CD4-positive, alpha-beta T cell (primary cell): Measurements from ENCODE around the gene SPACA4. TPM values are rescaled to one million over a fixed set of nuclear protein-coding genes. Genes with fewer than 3 reads are reported as not detected.

Source experiments
- ATAC-seq: fragments of 200-7000 bp; cut with Tn5 transposase; one replicate; pipeline ENCODE4 v1.10.0; 2022; ENCODE audit warnings: mild to moderate bottlenecking; ENCODE audit not compliant: poor library complexity
- CTCF ChIA-PET: fragments of 350-600 bp; sonication (Branson Sonifier 250); formaldehyde crosslinking; loops from one replicate; lab custom pipeline; 2021; ENCODE audit warnings: antibody characterized with exemption, inconsistent platforms; lab: Charles Lee
- POLR2A ChIA-PET: fragments of 350-600 bp; sonication (Branson Sonifier 250); formaldehyde crosslinking; loops from one replicate; lab custom pipeline; 2021; ENCODE audit warnings: antibody characterized with exemption, inconsistent platforms; lab: Charles Lee
- DNase-seq, 14 experiments: peaks; one replicate each; pipeline ENCODE4 v3.0.0-alpha.2; 2013 to 2020; ENCODE audit warnings: mixed read lengths in 2 of 14
- H3K27ac ChIP-seq, 2 donors: one replicate each; pipeline versions ENCODE4 v1.5.1 to v1.7.0; 2013; ENCODE audit warnings: low read length in 2 of 2, low read depth in 1 of 2, mild to moderate bottlenecking in 1 of 2
- H3K27me3 ChIP-seq, 2 experiments: 1 replicate in 1 of 2; 2 replicates in 1 of 2; pipeline versions ENCODE4 v1.6.1 to v1.7.0; 2013; ENCODE audit warnings: low read length in 2 of 2, control low read depth in 1 of 2, mild to moderate bottlenecking in 1 of 2, moderate library complexity in 1 of 2; ENCODE audit not compliant: insufficient read depth in 2 of 2, control insufficient read depth in 1 of 2
- H3K36me3 ChIP-seq: one replicate; pipeline ENCODE4 v1.6.1; 2013; ENCODE audit warnings: low read length, control low read depth; ENCODE audit not compliant: insufficient read depth
- H3K4me1 ChIP-seq: one replicate; pipeline ENCODE4 v1.6.1; 2013; ENCODE audit warnings: low read length, control low read depth; ENCODE audit not compliant: insufficient read depth
- H3K4me3 ChIP-seq: one replicate; pipeline ENCODE4 v1.5.1; 2013; ENCODE audit warnings: mild to moderate bottlenecking, low read length, moderate library complexity
- H3K9me3 ChIP-seq, 2 experiments: 1 replicate in 1 of 2; 2 replicates in 1 of 2; pipeline versions ENCODE4 v1.6.1 to v1.7.0; 2013; ENCODE audit warnings: low read length in 2 of 2, mild to moderate bottlenecking in 2 of 2, control low read depth in 1 of 2, moderate library complexity in 1 of 2; ENCODE audit not compliant: control insufficient read depth in 1 of 2, insufficient read depth in 1 of 2
- H3K27ac Mint-ChIP-seq: one replicate; pipeline ENCODE4 v1.8.0; 2020; ENCODE audit warnings: mixed read lengths
- H3K27me3 Mint-ChIP-seq: one replicate; pipeline ENCODE4 v1.8.0; 2021; ENCODE audit warnings: mixed read lengths
- H3K36me3 Mint-ChIP-seq: one replicate; pipeline ENCODE4 v1.8.0; 2021; ENCODE audit warnings: low read depth, mixed read lengths
- H3K4me1 Mint-ChIP-seq: one replicate; pipeline ENCODE4 v1.8.0; 2021; ENCODE audit warnings: low read depth, mixed read lengths
- H3K4me3 Mint-ChIP-seq: one replicate; pipeline ENCODE4 v1.8.0; 2020; ENCODE audit warnings: mild to moderate bottlenecking, mixed read lengths
- H3K9me3 Mint-ChIP-seq: one replicate; pipeline ENCODE4 v1.8.0; 2020; ENCODE audit warnings: mixed read lengths
- CTCF ChIP-seq: fragments of 200-600 bp; IDR thresholded peaks from one replicate; pipeline ENCODE4 v1.8.0; 2022; ENCODE audit warnings: antibody characterized with exemption, mild to moderate bottlenecking
- intact Hi-C, 2 experiments: fragments of 100-400 bp; cut with DNase I in 1 of 2; cut with micrococcal nuclease in 1 of 2; formaldehyde crosslinking; loops; one replicate each; pipeline versions ENCODE4 v1.15.1 to v1.9.0; 2023 to 2025; cut with DNase I, micrococcal nuclease
- total RNA-seq, 174 experiments: library from RNA in 2 of 174; stranded (reverse) in 2 of 174; gene quantifications; one replicate each; pipeline ENCODE4 v1.2.3 and lab custom pipeline; 2021 to 2026

SPACA4 gene
- total RNA-seq, 2 experiments from 2014 or later, result not detected

- Histone ChIP-seq H3K4me1 (peaks cover 22% of the 10 kb centered on the region), H3K9me3 (no peaks in the 10 kb centered on the region), H3K4me3 (no peak overlapping the region), H3K27me3 (no peaks in the 10 kb centered on the region), H3K36me3 (no peaks in the 10 kb centered on the region), H3K27ac (no peak overlapping the region)
- DNase-seq (peak in 1 of 14 experiments; percentile 7), ATAC-seq (no peak)
- Mint-ChIP-seq H3K4me1 (peaks cover 5% of the 10 kb centered on the region), H3K36me3 (no peaks in the 10 kb centered on the region), H3K27ac (no peak overlapping the region), H3K27me3 (no peaks in the 10 kb centered on the region), H3K4me3 (no peak overlapping the region), H3K9me3 (no peaks in the 10 kb centered on the region)
- no peak for TF ChIP-seq CTCF
- ChIA-PET POLR2A (no interaction called here), CTCF (interaction anchor here (1.1 kb wide), 1 partner anchor 19 kb away, joined by 3 read pairs; the partner anchor contains the start of gene SPHK2)
- intact Hi-C loops, result no loop called here
These were observed 5.7 kb upstream of the SPACA4 start for GRCh38 chr19:48600679-48601417.

GRCh38 chr19:48603001-48603400, 3.5 kb upstream of the SPACA4 start:
- no peak overlapping the region for H3K4me3 ChIP-seq
- H3K4me1 Mint-ChIP-seq, result no peaks in the 10 kb centered on the region
- no peaks in the 10 kb centered on the region for H3K36me3 ChIP-seq
- no peaks in the 10 kb centered on the region for H3K36me3 Mint-ChIP-seq
- H3K9me3 ChIP-seq, result no peaks in the 10 kb centered on the region
- no peak overlapping the region for H3K27ac Mint-ChIP-seq
- no peaks in the 10 kb centered on the region for H3K27me3 Mint-ChIP-seq
- no peak for DNase-seq
- intact Hi-C loops, result no loop called here
- TF ChIP-seq CTCF, result no peak
- ChIA-PET POLR2A (interaction anchor here (1.3 kb wide), 1 partner anchor 16 kb away, joined by 4 read pairs; the partner anchor contains the start of gene RPL18), CTCF (no interaction called here)
- ATAC-seq, result no peak
- no peak overlapping the region for H3K27ac ChIP-seq
- no peak overlapping the region for H3K4me3 Mint-ChIP-seq
- H3K27me3 ChIP-seq, result no peaks in the 10 kb centered on the region
- peaks cover 2% of the 10 kb centered on the region for H3K4me1 ChIP-seq
- H3K9me3 Mint-ChIP-seq, result no peaks in the 10 kb centered on the region

GRCh38 chr19:48603449-48603848, 3.1 kb upstream of the SPACA4 start:
- no peak overlapping the region for H3K27ac Mint-ChIP-seq
- no peak for ATAC-seq
- H3K9me3 ChIP-seq, result no peaks in the 10 kb centered on the region
- H3K36me3 ChIP-seq, result no peaks in the 10 kb centered on the region
- H3K27me3 Mint-ChIP-seq, result no peaks in the 10 kb centered on the region
- intact Hi-C loops, result no loop called here
- H3K4me3 ChIP-seq, result no peak overlapping the region
- no peaks in the 10 kb centered on the region for H3K9me3 Mint-ChIP-seq
- peak in 1 of 14 experiments; percentile 22 for DNase-seq
- ChIA-PET CTCF (no interaction called here), POLR2A (interaction anchor here (1.3 kb wide), 1 partner anchor 15 kb away, joined by 4 read pairs; the partner anchor contains the start of gene RPL18)
- H3K36me3 Mint-ChIP-seq, result no peaks in the 10 kb centered on the region
- no peaks in the 10 kb centered on the region for H3K4me1 ChIP-seq
- no peaks in the 10 kb centered on the region for H3K27me3 ChIP-seq
- no peak overlapping the region for H3K27ac ChIP-seq
- no peak overlapping the region for H3K4me3 Mint-ChIP-seq
- no peak for TF ChIP-seq CTCF
- H3K4me1 Mint-ChIP-seq, result no peaks in the 10 kb centered on the region
